HG03045 (cell line): Measurements from ENCODE around the gene PTPN11.
"Not testable (repeated sequence)": the region's sequence is repeated elsewhere in the genome, so short reads cannot be mapped to it uniquely, and the experiment has no call there.

ENCODE experiments used
- ATAC-seq: cut with Tn5 transposase; IDR thresholded peaks from one replicate; pipeline ENCODE4 v1.9.1; 2021; ENCODE audit warnings: mild to moderate bottlenecking, moderate library complexity; ENCODE audit not compliant: unreplicated experiment

PTPN11 gene

DNA sequence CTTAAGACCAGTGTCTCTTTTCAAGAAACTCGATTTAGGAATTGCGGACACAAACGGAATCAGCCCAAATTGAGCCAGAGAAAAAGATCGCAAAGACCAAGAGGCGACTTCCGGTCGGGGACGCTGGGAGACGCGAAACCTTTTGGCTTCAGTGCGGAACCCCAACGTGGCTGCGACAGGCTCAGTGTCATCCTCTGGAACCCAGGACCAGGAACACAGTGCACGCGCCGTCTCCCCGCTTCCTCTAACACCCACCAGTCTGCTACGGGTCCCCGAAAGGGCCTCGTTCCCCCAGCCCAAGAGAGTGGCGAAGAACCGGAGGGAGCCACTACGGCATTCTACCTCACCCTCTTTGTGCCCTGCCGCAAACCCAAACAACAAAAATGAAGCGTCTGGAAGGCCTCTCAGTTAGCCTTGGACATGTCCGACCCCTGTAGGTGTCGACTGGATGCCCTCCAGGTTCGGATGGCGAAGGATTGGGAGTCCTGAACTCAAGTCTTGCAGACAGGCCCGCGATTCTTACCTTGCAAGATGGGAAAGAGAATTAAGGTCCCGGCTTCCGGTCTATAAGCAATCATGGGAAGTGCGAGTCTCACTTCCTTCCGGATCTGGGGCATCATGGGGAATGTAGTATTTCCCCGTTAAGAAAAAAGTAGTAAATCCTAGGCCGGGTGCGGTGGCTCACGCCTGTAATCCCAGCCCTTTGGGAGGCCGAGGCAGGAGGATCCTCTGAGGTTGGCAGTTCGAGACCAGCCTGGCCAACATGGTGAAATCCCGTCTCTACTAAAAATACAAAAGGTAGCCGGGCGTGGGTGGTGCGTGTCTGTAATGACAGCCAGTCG, 9.5 kb upstream of the PTPN11 start, which contains the start of gene RPL6:
Gene RPL6, minus strand, starts transcription at position 542 of the 842 bp plus-strand sequence. CDS start 949 bp downstream, outside the sequence.
- peak; percentile 78 for ATAC-seq

DNA sequence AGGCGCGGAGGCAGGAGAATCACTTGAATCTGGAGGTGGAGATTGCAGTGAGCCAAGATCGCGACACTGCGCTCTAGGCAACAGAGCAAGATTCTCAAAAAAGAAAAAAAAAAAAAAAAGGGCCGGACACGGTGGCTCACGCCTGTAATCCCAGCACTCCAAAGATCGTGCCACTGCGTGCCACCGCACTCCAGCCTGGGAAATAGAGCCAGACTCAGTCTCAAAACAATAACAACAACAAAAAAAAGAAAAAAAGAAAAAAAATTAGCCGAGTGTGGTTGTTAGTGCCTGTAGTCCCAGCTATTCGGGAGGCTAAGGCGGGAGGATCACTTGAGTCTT, 8.9 kb upstream of the PTPN11 start:
- no peak for ATAC-seq

DNA sequence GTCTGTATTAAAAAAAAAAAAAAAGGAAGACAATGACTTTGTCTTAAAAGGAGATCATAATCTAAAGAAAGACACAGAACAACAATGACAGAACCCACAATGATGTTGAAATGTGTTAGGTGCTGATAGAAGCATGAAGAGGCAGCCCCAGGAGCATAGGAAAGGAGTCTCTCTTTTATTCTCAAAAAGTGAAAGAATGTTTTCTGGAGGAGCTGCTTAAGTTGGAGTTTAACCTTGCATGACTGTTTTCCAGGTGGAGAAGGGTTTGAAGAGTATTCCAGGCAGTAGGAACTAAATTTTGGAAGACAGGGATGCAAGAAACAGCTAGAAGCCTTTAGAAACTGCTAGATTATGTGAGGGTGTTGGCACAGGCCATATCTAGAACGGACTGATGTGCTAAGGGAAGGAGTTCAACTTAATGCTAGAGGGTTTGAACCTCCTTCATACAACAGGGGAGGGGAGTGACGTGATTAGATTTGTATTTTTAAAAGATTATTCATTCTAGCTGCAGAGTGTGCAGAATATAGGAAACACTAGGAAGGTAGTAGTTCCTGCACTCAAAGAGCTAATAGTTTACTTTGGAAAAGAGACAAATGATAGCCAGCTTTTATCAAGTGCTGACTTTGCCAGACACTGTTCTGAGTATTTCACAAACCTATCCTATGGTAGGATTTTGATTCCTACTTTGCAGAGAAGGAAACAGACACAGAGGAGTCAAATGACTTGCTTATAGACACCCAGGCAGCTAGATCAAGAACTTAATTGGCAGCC, 4.7 kb upstream of the PTPN11 start:
- no peak for ATAC-seq

DNA sequence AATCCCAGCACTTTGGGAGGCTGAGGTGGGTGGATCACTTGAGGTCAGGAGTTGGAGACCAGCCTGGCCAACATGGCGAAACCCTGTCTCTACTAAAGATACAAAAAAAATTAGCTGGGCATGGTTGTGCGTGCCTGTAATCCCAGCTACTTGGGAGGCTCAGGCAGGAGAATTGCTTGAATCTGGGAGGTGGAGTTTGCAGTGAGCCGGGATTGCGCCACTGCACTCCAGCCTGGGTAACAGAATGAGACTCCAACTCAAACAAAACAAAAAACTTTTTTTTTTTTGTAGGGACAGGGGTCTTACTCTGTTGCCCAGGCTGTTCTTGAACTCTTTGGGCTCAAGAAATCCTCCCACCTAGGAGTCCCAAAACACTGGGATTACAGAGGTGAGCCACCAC, 3.3 kb upstream of the PTPN11 start:
- not testable (repeated sequence) for ATAC-seq

DNA sequence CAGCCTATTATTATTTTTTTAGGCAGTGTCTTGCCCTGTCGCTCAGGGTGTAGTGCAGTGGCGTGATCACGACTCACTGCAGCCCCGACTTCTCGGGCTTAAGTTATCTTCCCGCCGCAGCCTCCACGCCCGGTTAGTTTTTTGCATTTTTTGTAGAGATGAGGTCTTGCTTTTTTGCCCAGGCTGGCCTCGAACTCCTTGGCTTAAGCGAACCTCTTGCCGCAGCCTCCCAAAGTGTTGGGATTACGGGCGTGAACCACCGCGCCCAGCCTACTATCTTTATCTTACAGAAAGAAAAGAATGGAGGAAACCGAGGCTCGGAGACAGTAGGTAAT, 507 bp upstream of the PTPN11 start:
- ATAC-seq: no peak

DNA sequence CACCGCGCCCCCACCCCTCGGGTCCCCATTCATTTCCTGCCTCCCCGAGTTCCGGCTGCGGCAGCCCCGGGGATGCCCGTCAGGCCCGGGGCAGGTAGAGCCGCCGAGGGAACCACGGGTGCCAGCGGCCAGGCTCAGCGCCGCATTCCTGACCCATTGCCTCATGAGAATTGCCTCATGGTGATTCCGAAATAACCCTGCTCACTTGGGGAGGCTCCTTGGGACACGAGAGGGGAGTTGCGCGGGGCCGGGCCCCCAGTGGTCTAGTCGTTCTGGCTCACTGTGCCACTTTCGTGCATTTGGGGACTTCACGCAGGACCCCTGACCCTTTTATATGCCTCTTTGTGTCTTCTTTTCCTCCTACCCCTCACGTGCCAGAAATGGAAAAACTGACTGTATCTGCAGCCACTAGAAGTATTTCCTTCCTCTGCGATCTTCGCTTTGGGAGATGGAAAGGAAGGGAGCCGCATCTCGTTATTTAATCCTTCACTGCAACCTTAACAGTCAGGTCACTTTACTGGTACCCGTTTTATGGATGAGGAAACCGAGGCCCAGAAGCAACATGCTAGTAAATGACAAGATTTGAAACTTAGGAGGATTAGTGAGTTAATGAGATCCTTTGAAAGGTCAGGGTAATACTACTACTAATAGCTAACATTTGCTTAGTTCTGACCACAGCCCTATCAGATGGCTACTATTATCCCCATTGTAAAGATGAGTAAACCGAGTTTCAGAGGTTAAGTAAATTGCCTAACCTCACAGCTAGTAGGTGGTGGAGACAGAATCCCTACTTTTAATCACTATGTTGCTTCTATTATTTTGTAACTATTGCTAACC, 768 bp downstream of the PTPN11 start:
- ATAC-seq: peak; percentile 48

DNA sequence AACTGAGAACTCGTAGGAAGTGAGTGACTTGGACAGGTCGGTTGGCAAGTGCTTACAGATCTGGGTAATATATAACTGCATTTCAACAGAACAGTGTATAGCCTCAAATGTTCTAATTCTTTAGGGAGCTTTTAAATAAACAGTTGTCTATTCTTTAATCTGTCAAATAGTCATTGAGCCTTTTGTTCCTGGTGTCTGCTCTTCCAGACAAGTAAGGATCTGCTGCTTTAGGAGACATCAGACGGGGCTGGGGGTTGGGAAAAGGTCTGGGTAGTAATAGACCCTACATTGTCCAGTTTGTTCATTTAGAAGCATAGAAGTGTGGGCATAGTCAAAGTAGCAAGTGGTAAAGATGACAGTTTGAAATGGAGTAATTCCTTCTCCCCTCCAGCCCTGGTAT, 2.0 kb downstream of the PTPN11 start:
- no peak for ATAC-seq

DNA sequence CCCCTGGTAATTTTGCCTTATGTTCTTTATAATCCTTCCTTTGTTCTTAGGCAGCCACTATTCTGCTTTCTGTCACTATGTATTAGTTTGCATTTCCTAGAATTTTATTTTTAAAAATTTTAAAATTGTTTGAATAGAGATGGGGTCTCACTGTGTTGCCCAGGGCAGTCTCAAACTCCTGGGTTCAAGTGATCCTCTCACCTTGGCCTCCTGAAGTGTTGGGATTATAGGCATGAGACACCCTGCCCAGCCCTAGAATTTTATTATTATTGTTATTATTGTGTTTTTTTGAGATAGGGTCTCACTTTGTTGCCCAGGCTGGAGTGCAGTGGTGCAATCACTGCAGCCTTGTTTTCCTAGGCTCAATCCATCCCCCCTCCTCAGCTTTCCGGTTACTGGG, 2.6 kb downstream of the PTPN11 start:
- ATAC-seq: no peak

DNA sequence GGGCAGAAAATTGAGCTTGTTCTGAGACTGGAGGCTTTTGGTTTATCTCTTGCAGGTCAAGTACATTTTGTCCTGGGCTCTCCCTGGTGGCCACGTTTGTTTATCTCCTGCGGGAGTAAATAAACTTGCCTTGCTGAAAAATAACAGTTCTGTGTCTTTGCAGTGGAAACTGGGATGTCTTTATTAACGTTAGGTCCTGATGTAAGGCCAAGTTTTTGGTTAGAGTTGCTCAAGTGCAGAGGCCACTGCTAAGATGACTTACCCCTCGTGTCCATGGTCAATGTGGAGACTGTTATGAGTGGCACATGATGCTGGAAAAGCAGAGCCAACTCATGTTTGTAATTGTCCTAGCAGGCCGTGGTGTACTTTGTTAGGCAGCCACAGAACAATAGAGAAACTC, 3.8 kb downstream of the PTPN11 start:
- no peak for ATAC-seq

DNA sequence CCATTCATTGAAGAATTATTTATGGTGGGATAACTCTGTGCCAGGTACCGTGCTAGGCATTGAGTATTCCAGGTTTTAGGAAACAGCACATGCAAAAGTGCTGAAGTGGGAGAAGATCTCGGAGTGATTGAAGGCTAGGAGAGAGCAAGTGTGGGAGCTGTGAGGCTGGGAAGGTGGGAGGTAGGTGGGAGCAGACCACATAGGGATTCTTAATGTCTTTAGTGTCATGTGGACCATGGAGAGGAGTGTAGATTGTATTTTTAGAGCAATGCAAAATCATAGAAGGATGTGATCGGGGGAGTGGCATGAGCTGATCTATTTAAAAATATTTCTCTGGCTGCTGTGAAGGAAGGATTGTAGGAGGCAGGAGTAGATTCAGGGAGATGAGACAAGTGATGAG, 5.4 kb downstream of the PTPN11 start:
- no peak for ATAC-seq

DNA sequence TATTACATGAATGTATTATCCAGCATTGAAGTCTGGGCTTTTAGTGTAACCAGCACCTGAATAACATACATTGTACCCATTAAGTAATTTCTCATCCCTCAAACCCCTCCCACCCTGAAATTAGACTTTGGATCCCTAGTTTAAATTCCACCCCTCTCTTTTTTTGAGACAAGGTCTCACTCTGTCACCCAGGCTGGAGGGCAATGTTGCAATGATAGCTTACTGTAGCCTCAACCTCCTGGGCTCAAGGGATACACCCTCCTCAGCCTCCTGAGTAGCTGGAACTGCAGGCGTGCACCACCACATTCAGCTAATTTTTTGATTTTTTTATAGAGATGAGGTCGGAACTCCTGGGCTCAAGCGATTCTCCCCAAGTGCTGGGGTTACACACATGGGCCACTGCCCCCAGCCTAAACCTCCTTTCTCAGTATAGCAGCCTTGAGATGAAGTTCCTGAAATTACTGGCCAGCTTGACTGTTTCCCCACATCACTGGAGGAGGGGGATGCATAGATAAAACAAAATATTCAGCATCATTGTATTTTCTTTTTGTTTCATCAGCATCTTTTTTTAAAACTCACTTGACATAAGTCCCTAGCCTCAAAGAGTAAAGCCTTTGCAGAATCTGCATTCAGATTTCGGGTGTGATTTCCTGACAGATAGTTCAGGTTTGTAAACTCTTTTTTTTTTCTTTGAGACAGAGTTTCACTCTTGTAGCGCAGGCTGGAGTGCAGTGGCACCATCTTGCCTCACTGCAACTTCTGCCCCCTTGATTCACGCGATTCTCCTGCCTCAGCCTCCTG, 7.0 kb downstream of the PTPN11 start:
- no peak for ATAC-seq

DNA sequence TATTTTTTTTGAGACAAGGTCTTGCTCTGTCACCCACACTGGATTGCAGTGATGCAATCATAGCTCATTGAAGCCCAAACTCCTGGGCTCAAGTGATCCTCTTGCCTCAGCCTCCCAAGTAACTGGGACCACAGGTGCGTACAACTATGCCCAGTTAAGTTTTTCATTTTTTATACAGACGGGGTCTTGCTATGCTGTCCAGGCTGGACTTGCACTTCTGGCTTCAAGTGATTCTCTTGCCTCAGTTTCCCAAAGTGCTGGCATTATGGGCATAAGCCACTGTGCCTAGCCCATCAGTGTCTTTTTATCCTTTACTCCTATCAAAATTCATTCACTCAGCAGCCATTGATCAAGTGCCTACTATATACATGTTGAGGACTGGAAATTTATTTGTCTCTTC, 9.0 kb downstream of the PTPN11 start:
- no peak for ATAC-seq

DNA sequence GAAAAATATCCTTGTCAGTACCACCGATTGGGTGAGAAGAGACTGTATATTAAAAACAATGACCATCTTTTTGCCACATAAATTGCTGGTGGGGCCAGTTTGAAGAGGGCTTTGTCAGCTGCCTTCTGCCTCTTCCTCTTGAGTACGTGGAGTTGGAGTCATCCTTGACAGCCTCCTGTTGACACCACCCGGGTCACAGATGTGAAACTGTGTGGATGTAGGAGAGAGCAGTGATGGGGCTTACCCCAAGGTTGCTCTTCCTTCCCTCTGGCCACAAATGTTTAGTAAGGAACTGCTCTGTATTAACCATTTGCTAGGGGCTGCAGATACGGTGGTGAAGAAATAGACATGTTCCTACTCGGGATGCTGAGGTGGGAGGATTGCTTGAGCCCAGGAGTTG, 12.2 kb downstream of the PTPN11 start:
- ATAC-seq: no peak

DNA sequence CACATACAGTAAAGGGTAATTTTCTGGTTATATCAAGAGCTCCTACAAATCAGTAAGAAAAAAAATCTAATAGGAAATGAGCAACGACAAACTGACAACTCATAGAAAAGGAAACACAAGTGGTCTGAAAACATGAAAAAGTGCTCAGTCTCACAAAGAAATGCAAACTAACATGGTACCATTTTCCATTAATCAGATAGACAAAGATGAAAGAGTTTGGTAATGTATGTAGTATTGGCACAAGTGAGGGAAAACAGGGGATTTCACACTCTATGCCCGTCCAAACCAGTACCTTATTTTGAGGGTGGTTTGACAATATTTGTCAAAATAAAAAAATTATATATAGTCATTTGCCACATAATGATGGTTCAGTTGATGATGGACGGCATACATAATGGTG, 13.2 kb downstream of the PTPN11 start:
- no peak for ATAC-seq

DNA sequence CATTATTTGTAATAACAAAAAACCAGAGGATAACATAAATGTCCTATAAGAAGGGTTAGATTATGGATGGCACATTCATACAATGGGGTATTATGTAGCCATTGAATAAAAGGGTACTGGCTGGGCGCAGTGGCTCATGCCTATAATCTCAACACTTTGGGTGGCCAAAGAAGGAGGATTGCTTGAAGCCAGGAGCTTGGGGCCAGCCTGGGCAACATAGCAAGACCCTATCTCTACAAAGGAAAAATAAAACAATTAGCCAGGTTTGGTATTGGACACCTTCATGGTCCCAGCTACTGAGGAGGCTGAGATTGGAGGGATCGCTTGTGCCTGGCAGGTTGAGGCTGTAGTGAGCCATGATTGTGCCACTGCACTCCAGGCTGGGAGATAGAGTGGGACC, 14.8 kb downstream of the PTPN11 start:
- no peak for ATAC-seq

DNA sequence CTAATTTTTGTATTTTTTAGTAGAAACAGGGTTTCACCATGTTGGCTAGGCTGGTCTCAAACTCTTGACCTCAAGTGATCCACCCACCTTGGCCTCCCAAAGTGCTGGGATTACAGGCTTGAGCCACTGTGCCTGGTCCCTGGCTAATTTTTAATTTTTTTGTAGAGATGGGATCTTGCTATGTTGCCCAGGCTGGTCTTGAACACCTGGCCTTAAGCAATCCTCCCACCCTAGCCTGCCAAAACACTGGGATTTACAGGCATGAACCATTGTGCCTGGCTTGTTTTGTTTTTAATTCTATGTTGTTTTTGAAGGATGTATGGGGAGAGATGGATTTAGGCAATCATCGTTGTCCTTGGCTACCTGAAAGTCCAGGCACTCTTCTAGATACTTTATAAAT, 19.9 kb downstream of the PTPN11 start:
- not testable (repeated sequence) for ATAC-seq

DNA sequence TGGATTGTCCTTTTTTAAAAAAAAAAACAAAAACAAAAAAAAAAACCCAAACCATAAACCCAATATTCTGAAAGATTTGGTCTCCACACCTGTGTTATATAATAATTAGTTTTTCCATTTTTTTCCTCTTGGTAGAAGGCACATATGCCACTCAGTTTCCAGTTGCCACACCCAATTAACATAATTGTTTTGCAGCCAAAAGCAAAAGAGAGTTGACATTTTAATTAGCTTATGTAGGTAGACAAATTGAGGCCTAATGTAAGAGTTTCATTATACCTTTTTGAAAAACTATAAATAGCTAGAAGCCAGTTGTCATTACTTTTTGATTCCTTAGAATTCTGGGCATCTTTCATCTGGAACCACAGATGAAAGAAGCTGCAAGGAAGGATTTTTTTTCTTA, 21.0 kb downstream of the PTPN11 start:
- ATAC-seq: no peak

DNA sequence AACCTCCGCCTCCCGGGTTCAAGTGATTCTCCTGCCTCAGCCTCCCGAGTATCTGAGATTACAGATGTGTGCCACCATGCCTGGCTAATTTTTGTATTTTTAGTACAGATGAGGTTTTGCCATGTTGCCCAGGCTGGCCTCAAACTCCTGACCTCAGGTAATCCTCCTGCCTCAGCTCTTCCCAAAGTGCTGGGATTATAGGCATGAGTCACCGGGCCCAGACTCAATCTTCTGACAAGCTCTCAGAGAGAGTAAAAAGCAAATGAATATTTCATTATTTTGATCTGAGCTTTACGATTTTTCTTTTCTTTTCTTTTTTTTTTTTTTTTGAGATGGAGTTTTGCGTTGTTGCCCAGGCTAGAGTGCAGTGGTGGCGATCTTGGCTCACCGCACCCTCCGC, 21.9 kb downstream of the PTPN11 start:
- not testable (repeated sequence) for ATAC-seq

DNA sequence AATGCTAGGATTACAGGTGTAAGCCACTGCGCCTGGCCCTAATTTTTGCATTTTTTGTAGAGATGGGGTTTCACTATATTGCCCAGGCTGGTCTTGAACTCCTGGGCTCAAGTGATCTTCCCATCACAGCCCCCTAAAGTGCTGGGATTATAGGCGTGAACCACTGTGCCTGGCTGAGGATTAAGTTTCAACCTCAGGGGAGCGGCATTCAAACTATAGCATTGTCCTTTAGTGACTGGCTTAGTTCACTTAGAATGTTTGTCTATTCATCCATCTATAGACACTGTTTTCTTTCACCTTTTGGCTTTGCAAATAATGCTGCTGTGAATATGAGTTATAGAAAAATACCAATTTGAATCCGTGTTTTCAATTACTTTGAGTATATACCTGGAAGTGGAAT, 25.2 kb downstream of the PTPN11 start:
- ATAC-seq: no peak

DNA sequence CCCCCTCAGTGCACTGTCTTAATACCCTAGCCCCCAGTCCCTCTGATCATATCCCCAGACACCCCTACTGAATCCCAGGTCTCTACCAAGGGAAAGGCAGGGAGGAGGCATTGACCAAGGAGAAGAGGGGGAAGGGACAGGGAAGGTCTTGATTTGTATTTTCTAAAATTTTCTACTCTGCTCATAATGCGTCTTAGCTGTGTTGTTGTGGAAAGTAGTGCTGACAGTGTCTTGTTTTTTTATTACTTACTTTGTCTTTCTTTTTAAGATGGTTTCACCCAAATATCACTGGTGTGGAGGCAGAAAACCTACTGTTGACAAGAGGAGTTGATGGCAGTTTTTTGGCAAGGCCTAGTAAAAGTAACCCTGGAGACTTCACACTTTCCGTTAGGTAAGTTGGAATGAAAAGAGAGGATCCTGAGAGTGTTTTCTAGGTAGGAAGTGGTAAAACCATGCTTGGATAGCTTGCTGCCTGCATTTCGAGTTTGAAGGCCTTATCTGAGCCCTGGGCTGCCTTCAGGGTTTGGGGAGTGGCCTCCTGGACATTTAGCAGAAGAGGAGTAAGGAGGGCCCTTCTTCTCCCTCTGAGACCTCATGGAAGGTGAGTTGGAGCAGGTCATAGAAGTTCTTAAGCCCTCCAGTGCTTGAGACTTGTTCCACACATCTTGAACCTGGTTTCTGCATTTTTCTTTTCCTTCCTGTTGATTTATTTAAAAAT, 27.4 kb downstream of the PTPN11 start:
- no peak for ATAC-seq
